ENCODE measurements around the gene GPN3.
"Not testable (repeated sequence)": the region's sequence is repeated elsewhere in the genome, so short reads cannot be mapped to it uniquely, and the experiment has no call there.

Gene GPN3

DNA sequence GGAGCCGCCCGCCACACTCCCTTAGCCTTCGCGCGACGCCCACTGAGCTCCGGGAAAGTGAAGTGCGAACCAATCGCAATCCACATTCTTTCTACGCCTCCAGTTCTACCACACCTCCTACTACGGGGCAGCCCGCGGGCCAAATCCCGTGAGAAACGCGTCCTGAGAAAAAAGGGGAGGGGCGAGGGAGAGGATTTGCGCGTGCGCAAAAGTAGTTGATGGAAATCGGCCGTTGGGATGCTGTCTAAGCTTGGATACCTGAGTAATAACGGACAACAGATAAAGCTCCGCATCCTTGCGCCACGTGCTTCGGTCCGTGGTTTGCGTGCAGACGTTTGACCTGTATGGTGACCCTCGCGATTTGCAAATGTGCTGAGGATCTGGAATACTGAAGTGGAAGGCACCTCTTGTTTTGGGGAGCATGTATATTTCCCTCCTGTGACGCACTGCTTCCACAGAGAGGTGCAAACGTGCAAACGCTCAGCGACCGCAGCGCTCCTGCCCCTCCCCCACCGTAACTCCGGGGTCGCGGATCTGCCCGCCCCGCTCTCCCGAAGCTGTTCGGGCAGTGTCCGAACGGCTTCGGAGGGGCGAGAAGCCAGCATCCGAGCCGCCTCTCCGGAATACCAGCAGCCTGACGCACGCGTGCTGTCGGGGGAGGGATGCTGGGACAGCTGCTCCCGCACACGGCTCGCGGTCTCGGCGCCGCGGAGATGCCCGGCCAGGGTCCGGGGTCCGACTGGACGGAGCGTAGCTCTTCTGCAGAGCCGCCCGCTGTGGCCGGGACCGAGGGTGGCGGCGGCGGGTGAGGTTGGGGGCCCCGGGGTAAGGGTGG, at the start of gene GPN3, which contains the start of gene FAM216A:
Gene GPN3 (minus strand): TSS at position 44 of the 835 bp plus-strand sequence. CDS start 54 bp downstream, outside the sequence.
Gene FAM216A (plus strand): TSS at position 632 of the 835 bp plus-strand sequence. CDS start 31 bp downstream, at position 663.
- peak; percentile 95 for DNase-seq (ENCODE audit: low spot score)

GRCh38 chr12:110516995-110517394, 48.9 kb upstream of the GPN3 start:
- DNase-seq (ENCODE audit: low spot score): no peak

GRCh38 chr12:110514363-110514762, 46.3 kb upstream of the GPN3 start:
- DNase-seq (ENCODE audit: low spot score): no peak

GRCh38 chr12:110513842-110514241, 45.8 kb upstream of the GPN3 start:
- DNase-seq (ENCODE audit: low spot score): no peak

- no peak for DNase-seq (ENCODE audit: low spot score)
These were observed 40.1 kb upstream of the GPN3 start for GRCh38 chr12:110508071-110508586.

DNA sequence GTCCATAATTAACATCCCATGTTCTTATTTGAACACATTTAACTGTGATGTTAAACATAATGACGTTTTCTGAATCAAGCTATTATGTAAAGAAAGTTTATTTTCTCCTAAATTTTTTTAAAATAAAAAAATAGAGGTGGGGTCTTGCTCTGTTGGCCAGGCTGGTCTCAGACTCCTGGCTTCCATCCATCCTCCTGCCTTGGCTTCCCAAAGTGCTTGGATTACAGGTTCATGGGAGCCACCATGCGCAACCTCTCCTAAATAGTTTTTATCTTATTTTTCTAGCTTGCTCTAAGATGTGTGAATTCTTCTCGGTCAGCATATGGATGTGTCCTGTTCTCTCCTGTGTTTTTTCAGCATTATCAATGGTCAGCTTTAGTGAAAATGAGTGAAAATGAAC, 37.3 kb upstream of the GPN3 start:
- no peak for DNase-seq (ENCODE audit: low spot score)

- no peak for DNase-seq (ENCODE audit: low spot score)
These were observed 35.4 kb upstream of the GPN3 start for GRCh38 chr12:110503432-110503831.

DNA sequence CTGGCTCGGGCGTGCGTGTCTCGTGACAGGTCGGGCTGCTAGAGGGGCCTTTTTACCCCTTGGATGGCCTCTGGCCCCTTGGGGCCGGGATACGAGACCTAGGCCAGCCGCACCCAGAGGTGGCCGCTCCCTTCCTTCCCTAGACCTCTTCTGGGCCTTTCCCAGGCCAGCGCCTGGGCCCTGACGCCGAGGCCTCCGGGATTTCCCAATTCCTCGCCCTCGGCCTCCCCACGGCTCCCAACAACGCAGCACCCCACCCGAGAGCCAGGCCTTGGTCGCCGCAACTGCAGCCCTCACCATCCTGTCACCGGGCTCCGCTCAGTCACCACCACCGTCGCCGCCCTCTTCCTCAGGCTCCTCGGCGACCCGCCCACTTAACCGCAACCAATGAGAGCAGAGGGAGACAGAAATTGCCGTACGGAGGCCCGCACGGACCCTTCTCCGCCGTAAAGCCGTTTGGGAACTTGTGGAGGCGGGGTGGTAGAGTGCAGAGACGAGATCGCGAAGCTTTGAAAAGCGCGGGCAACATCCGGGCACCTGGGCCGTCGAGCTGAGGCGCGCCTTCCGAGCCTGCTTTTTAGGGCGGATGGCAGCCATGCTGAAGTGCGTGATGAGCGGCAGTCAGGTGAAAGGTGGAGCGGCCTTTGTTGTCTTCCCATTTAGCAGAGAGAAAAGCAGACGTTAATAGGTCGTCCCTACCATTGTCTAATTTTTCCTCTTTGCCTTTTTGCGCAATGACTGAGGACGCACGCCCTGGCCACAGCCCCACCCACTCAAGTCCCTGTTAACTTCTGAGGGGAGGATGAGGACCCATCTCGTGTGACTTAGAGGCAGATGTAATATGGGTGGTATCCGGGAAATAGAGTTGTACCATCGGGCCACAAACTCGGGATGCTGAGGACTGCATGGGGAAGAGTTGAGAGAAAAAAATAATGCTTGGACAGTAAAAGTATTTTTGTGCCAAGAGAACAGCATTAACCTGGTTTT, 34.0 kb upstream of the GPN3 start, which contains the start of the genes RAD9B and VPS29:
Gene RAD9B (plus strand): TSS at position 580 of the 987 bp plus-strand sequence. CDS start 7 bp downstream, at position 587.
Gene VPS29 (minus strand): TSS at position 360 of the 987 bp plus-strand sequence. CDS start 60 bp downstream, at position 300.
- DNase-seq (ENCODE audit: low spot score): peak; percentile 95

DNA sequence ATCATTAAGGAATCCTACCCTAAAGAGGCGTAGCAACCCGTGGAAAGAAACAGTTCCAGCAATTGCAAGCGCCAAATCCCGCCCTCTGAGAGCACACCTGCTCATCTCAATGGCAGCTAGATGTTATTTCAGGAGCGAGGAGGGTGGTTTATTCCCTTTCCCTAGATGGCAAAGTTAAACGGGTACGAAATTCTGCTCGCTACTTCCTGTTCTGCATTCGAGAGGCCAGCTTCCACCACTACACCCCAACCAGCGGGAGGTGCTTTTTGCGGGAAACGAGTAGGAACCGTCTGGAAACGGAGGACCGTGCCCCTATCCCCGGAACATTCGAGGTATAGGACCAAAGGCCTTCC, 33.3 kb upstream of the GPN3 start:
- DNase-seq (ENCODE audit: low spot score): no peak

DNA sequence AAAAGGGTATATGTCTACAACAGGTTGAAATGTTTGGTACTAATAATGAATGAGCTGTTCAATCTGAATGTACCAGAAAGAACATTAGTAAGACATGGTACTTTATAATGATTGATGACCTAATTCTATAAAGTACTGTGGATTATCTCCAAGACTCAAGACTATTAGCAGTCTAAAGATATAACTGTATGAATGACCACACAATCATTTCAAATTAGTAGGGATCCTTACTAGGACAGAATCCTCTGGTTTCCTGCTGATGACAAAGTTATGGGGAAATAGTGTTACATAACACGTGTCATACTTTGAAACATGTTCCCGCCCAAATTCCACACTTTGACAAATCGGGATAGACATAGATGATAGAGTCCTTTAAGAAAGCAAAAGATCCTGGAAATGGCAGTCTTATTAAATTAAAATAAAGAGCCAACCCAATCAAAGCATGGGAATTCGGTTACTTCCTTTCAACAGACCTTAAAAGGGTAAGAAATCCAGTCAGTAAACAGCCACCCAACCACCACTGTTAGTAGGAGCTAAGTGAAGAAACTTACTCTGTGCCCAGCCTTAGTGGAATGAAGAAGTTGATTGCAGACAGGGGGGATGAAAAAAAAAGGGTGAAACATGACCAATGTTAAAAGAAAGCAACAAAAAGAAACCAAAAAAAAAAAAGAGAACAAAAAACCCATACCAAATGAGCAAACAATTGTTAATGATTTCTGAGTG, 31.1 kb upstream of the GPN3 start:
- no peak for DNase-seq (ENCODE audit: low spot score)

DNA sequence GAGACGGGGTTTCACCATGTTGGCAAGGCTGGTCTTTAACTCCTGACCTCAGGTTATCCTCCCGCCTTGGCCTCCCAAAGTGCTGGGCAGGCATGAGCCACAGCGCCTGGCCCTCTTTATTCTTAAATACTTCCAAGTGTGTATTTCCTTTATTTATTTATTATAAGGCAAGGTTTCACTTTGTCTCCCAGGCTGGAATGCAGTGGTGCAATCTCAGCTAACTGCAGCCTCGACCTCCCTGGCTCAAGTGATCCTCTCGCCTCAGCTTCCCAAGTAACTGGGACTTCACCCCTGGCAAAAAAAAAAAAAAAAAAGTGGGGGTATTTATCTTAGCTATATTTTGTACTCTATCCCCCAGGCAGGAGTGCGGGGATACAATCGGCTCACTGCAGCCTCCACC, 7.4 kb upstream of the GPN3 start:
- no peak for DNase-seq (ENCODE audit: low spot score)

DNA sequence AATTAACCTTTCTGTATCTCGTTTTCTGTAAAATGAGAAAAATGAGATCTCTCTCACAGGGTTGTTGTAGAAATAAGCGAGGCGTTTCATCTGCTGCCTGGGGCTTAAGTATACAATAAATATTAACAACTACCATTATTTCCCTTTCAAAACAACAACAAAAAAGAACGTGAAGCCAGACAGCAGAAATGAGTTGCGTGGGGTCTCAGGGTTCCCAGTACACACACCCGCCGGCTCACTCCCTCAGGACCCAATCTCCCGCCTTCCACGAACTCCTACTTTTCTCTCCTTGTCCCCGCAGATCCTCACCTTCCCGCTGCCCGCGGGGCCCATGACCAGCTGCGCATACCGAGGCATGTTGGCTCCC, 227 bp downstream of the GPN3 start:
- no peak for DNase-seq (ENCODE audit: low spot score)

DNA sequence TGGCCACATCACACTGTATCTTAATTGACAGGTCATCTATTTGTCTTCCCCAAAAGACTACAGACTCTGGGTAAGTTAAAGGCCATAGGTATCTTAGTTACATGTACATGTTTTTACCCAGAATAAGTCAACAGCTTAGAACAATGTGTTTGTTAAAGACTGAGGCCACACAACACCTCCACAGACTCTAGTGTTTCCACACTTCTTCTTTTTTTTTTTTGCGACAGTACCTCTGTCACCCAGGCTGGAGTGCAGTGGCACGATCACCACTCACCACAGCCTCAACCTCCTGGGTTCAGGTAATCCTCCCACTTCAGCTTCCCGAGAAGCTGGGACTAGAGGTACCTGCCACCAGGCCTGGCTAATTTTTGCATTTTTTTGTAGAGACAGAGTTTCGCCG, 1.3 kb downstream of the GPN3 start:
- no peak for DNase-seq (ENCODE audit: low spot score)

GRCh38 chr12:110465765-110466164, 2.3 kb downstream of the GPN3 start:
- not testable (repeated sequence) for DNase-seq (ENCODE audit: low spot score)

DNA sequence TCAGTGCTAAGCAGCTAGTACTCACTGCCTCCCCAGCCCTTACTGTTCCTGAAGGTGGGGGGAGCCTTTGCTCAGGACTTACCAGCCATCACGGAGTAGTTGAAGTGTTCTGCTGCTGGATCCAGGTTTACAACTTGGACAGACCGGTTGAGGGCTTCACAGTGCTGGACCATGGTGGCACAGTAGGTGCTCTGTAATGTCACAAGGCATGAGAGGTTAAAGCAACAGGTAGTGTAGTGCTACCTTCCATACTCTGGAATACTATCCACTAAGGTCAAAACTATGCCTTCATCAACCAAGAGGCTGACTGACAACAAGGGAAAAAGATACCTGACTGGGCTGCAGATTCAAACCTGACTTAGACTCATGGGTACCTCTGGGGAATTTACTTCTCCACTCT, 3.0 kb downstream of the GPN3 start:
- no peak for DNase-seq (ENCODE audit: low spot score)

- not testable (repeated sequence) for DNase-seq (ENCODE audit: low spot score)
These were observed 6.9 kb downstream of the GPN3 start for GRCh38 chr12:110461189-110461588.

- no peak for DNase-seq (ENCODE audit: low spot score)
These were observed 9.3 kb downstream of the GPN3 start for GRCh38 chr12:110458756-110459155.

DNA sequence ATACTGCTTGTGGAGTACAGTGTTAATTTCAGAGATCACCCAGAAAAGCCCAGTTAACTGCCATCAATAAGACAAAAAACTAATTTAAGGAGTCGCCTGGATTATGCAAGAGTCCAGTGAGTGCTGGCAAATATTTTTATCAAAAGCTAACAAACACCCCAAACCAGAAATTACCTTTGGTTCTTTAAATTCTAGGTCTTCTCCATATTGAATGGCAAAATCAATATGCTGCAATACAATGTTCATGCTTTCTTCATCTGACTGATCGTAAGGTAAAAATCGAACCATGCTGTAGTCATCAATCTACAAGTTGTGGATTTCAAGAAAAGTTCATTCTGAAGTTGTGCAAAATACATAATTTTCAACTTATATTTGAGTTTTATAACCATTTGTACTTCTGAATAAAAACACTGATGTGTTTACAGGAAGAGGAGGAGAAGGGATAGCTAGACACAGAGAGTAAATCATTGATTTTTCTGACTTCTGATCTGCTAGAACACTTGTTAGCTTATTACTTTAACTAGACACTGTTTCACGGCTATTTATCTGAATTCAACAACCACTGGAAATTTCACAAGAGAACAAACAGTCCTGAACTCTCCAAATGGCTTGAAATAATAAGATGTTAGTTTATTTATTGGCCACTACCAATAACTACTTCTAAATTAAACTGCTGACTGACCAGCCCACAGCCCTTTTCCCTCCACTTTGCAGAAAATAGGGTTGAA, 14.3 kb downstream of the GPN3 start:
- no peak for DNase-seq (ENCODE audit: low spot score)

GRCh38 chr12:110451263-110451662, 16.8 kb downstream of the GPN3 start:
- no peak for DNase-seq (ENCODE audit: low spot score)

DNA sequence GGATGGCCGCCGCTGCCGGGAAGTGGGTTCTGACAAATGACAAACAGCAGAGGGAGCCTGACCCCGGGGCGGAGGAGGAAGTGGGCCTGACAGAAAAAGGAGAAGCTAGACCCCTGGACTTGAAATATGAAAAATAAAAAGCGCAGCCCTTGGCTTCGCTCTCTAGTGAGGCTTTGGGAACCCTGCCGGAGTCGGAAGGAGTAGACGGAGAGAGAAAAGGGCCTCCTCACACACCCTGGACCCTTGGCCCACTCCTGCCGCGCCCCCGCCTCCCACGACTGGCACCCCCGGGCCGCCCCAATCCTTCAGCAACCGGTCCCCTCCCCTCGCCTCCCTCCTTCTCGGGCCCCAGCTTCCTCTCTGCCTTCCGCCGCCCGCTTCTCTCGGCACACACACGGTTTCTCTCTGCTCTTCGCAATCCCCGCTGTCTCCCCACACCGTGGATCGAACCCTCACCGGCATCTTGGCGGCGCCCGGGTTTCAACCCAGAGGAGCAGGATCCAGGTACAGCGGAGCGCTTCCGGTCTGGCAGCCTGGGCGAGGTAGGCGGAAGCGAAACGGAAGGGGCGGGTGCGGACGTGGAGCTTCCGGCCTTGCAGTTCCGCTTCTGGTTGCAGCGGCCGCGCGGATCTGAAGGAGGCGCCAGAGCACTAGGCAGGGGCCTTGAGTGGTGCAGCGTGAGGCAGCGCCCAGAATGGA, 18.1 kb downstream of the GPN3 start, which contains the start of gene ARPC3:
Gene ARPC3 (minus strand): TSS at position 539 of the 699 bp plus-strand sequence. CDS start 77 bp downstream, at position 462.
- DNase-seq (ENCODE audit: low spot score): peak; percentile 89

Data from germinal center (tissue), 1 donor.